GM12878 (cell line): ENCODE results near the gene BTBD9. TPM values are rescaled to one million over a fixed set of nuclear protein-coding genes. Genes with fewer than 3 reads are reported as not detected.

ENCODE experiments used
- ATAC-seq: fragments of 200-7000 bp; cut with Tn5 transposase; 3 replicates; pipeline ENCODE4 v1.9.1; 2020; ENCODE audit warnings: mild to moderate bottlenecking, moderate library complexity
- BruUV-seq: library from RNA; stranded (reverse); fragments of 400-500 nt; replicated peaks from 2 replicates; lab custom pipeline; 2021; lab: Mats Ljungman, UMichigan
- CTCF ChIA-PET: fragments of 300-600 bp; sonication (Branson Sonifier 250); formaldehyde crosslinking; extraction: SDS; loops from one replicate; lab custom pipeline; 2021; ENCODE audit warnings: inconsistent platforms; lab: Yijun Ruan, JAX
- POLR2A ChIA-PET: fragments of 350-600 bp; formaldehyde crosslinking; extraction: SDS; loops from one replicate; lab custom pipeline; 2021; ENCODE audit warnings: inconsistent platforms; lab: Charles Lee
- RAD21 ChIA-PET: fragments of 300-600 bp; sonication (Branson Sonifier 250); formaldehyde crosslinking; loops from one replicate; lab custom pipeline; 2023; ENCODE audit warnings: antibody characterized with exemption; ENCODE audit not compliant: unreplicated experiment; lab: Charles Lee
- SMC1A ChIA-PET: fragments of 300-600 bp; sonication (Branson Sonifier 250); formaldehyde crosslinking; loops from one replicate; lab custom pipeline; 2023; ENCODE audit not compliant: unreplicated experiment, uncharacterized antibody; lab: Charles Lee
- DNase-seq: peaks from one replicate; pipeline ENCODE4 v3.0.0-alpha.2; 2011; ENCODE audit warnings: low read depth, low spot score
- FAIRE-seq: peaks from 3 replicates; lab custom pipeline; 2011; peaks lifted over from hg19 to GRCh38; lab: Jason Lieb, UNC
- H2AFZ ChIP-seq: 2 replicates; pipeline ENCODE4 v1.6.0; 2011; ENCODE audit warnings: low read depth, low read length, control low read depth; ENCODE audit not compliant: control insufficient read depth
- H3K27ac ChIP-seq: 2 replicates; pipeline ENCODE4 v1.5.1; 2011; ENCODE audit warnings: control low read depth; ENCODE audit not compliant: control insufficient read depth, insufficient read depth
- H3K27me3 ChIP-seq, 2 experiments: replicated peaks in 1 of 2; 2 replicates each; pipeline versions ENCODE4 v1.6.0 to v1.6.1; 2011; ENCODE audit warnings: low read length in 1 of 2; ENCODE audit not compliant: control insufficient read depth in 2 of 2, insufficient read depth in 2 of 2
- H3K36me3 ChIP-seq, 2 experiments: 2 replicates each; pipeline ENCODE4 v1.5.1; 2011; ENCODE audit warnings: low read length in 1 of 2; ENCODE audit not compliant: control insufficient read depth in 2 of 2, insufficient read depth in 2 of 2
- H3K4me1 ChIP-seq: 2 replicates; pipeline ENCODE4 v1.6.1; 2011; ENCODE audit warnings: mild to moderate bottlenecking, low read length, moderate library complexity, mixed read lengths; ENCODE audit not compliant: control insufficient read depth, insufficient read depth
- H3K4me2 ChIP-seq: 2 replicates; pipeline ENCODE4 v1.6.0; 2011; ENCODE audit warnings: control low read depth; ENCODE audit not compliant: control insufficient read depth, insufficient read depth
- H3K4me3 ChIP-seq: fragments of 200-600 bp; sonication (generic); 2 replicates; pipeline ENCODE4 v1.5.1; 2016
- H3K79me2 ChIP-seq: 2 replicates; pipeline ENCODE4 v1.6.0; 2011; ENCODE audit warnings: low read length; ENCODE audit not compliant: control insufficient read depth, insufficient read depth
- H3K9ac ChIP-seq: 2 replicates; pipeline ENCODE4 v1.8.0; 2011; ENCODE audit warnings: low read length, control low read depth, mixed read lengths; ENCODE audit not compliant: control insufficient read depth, insufficient read depth
- H3K9me3 ChIP-seq: replicated peaks from 3 replicates; pipeline ENCODE4 v1.5.1; 2011; ENCODE audit warnings: mild to moderate bottlenecking, low read length; ENCODE audit not compliant: control insufficient read depth, insufficient read depth
- H4K20me1 ChIP-seq: 2 replicates; pipeline ENCODE4 v1.6.0; 2011; ENCODE audit not compliant: control insufficient read depth, insufficient read depth
- NKRF ChIP-seq: fragments of 450-650 bp; conservative IDR thresholded peaks from 2 replicates; pipeline ENCODE4 v1.6.1; 2017; ENCODE audit warnings: mild to moderate bottlenecking, moderate library complexity
- ZBTB40 ChIP-seq: fragments of 450-650 bp; IDR thresholded peaks from 2 replicates; pipeline ENCODE4 v1.6.1; 2016; ENCODE audit warnings: mild to moderate bottlenecking, moderate library complexity, borderline replicate concordance
- WGBS: methylation state at CpG from one replicate; pipeline ENCODE4 v1.1.6; 2016; ENCODE audit warnings: low lambda C conversion rate; ENCODE audit not compliant: insufficient replicate concordance, insufficient coverage; ENCODE audit errors: missing lambda C conversion rate; 5-methylcytosine and 5-hydroxymethylcytosine counted together
- in situ Hi-C: fragments of 300-500 bp; cut with MboI; formaldehyde crosslinking; loops from 9 replicates; pipeline ENCODE4 v1.14.3; 2018; ENCODE audit warnings: mixed read lengths
- intact Hi-C: fragments of 100-400 bp; cut with micrococcal nuclease; formaldehyde crosslinking; loops from one replicate; pipeline ENCODE4 v1.14.2; 2022; ENCODE audit not compliant: unreplicated experiment
- polyA plus RNA-seq, 11 experiments: library from polyadenylated mRNA; depleted of rRNA in 4 of 11; unstranded in 6 of 11; stranded (reverse) in 5 of 11; fragments of >200 nt; fragmentation: Nextera tagmentation in 4 of 11; fragmentation: Illumina TruSeq in 1 of 11; extraction: Ambion mirVana in 4 of 11; extraction: Trizol in 1 of 11; gene quantifications; 1 replicate in 1 of 11; 2 replicates in 10 of 11; pipeline versions ENCODE4 v1.2.1 to v1.2.3, GENCODE V29; 2011 to 2016; ENCODE audit warnings: inconsistent platforms in 2 of 11, missing spikeins in 2 of 11, low read depth in 1 of 11
- total RNA-seq, 4 experiments: library from RNA; depleted of rRNA in 3 of 4; stranded (reverse); fragments of >200 nt in 3 of 4; fragmentation: Illumina TruSeq in 1 of 4; extraction: Trizol in 1 of 4; gene quantifications; 2 replicates each; pipeline versions ENCODE4 v1.2.1 to v1.2.3, GENCODE V29; 2013 to 2021

Gene BTBD9
- total and polyA plus RNA-seq, 10 of the 15 experiments (the other 5 are each of a cell fraction or from before 2014, with no cell fraction given): 0.22 to 8.6 (median 4.6) TPM

- ChIA-PET CTCF (no interaction called here), RAD21 (no interaction called here), SMC1A (no interaction called here), POLR2A (no interaction called here)
- in situ Hi-C loops: no loop called here
- Histone ChIP-seq H3K4me2 (no peak overlapping the region), H3K27me3 (no peaks in the 10 kb centered on the region), H3K36me3 (no peaks in the 10 kb centered on the region), H3K79me2 (no peaks in the 10 kb centered on the region), H3K4me3 (no peak overlapping the region), H3K27ac (no peak overlapping the region), H3K9ac (no peak overlapping the region), H2AFZ (no peak overlapping the region), H3K9me3 (no peaks in the 10 kb centered on the region), H3K4me1 (no peaks in the 10 kb centered on the region), H4K20me1 (no peaks in the 10 kb centered on the region)
- ATAC-seq (no peak), FAIRE-seq (no peak), DNase-seq (no peak)
- intact Hi-C loops: no loop called here
- WGBS: 93% methylated on average over 2 of the region's 2 CpGs
- no TSS peak for BruUV-seq
- no peak for TF ChIP-seq ZBTB40
- TF ChIP-seq NKRF: no peak
Observed at GRCh38 chr6:38649744-38650143, 10.0 kb upstream of the BTBD9 start.
